DND-41 (cell line): ENCODE data around the gene INMT.

Source experiments
- ATAC-seq: fragments of 200-7000 bp; cut with Tn5 transposase; 3 replicates; pipeline ENCODE4 v1.9.1; 2021; ENCODE audit warnings: low read depth; ENCODE audit not compliant: insufficient read depth
- DNase-seq: peaks from one replicate; pipeline ENCODE4 v3.0.0-alpha.2; 2020
- H2AFZ ChIP-seq: 2 replicates; pipeline ENCODE4 v1.6.0; 2012; ENCODE audit warnings: low read depth, low read length
- H3K27ac ChIP-seq: 2 replicates; pipeline ENCODE4 v1.5.1; 2012; ENCODE audit warnings: low read length, inconsistent platforms
- H3K27me3 ChIP-seq: fragments of 200-600 bp; sonication (generic); 2 replicates; pipeline ENCODE4 v1.6.0; 2012; ENCODE audit warnings: low read length, mild to moderate bottlenecking, inconsistent platforms; ENCODE audit not compliant: insufficient read depth, poor library complexity
- H3K36me3 ChIP-seq: 2 replicates; pipeline ENCODE4 v1.5.1; 2012; ENCODE audit warnings: low read length, inconsistent platforms; ENCODE audit not compliant: insufficient read depth
- H3K4me1 ChIP-seq: 2 replicates; pipeline ENCODE4 v1.5.1; 2012; ENCODE audit warnings: mild to moderate bottlenecking, low read length; ENCODE audit not compliant: insufficient read depth
- H3K4me2 ChIP-seq: 2 replicates; pipeline ENCODE4 v1.6.0; 2012; ENCODE audit warnings: mild to moderate bottlenecking, moderate library complexity, low read length, inconsistent platforms; ENCODE audit not compliant: insufficient read depth
- H3K4me3 ChIP-seq, 2 experiments: fragments of 200-600 bp in 1 of 2; shearing (Covaris generic) in 1 of 2; 2 replicates each; pipeline ENCODE4 v1.5.1; 2012 to 2016; ENCODE audit warnings: inconsistent platforms in 2 of 2, low read length in 2 of 2, mild to moderate bottlenecking in 2 of 2, low read depth in 1 of 2, moderate library complexity in 1 of 2
- H3K79me2 ChIP-seq: 2 replicates; pipeline ENCODE4 v1.6.0; 2012; ENCODE audit warnings: low read length, inconsistent platforms; ENCODE audit not compliant: insufficient read depth
- H3K9ac ChIP-seq: 2 replicates; pipeline ENCODE4 v1.6.0; 2012; ENCODE audit warnings: low read depth, mild to moderate bottlenecking, inconsistent platforms, low read length, moderate library complexity
- H3K9me3 ChIP-seq: 2 replicates; pipeline ENCODE4 v1.5.1; 2012; ENCODE audit warnings: low read length, moderate library complexity, mild to moderate bottlenecking, inconsistent platforms; ENCODE audit not compliant: insufficient read depth, severe bottlenecking
- H4K20me1 ChIP-seq: 2 replicates; pipeline ENCODE4 v1.6.0; 2012; ENCODE audit warnings: low read length; ENCODE audit not compliant: insufficient read depth
- EZH2 ChIP-seq: IDR thresholded peaks from 3 replicates; pipeline ENCODE4 v1.6.1; 2012; ENCODE audit warnings: borderline replicate concordance, low read depth, mild to moderate bottlenecking, moderate library complexity, low read length, inconsistent platforms; ENCODE audit not compliant: severe bottlenecking
- TF ChIP-seq, protein P1 (sequence below): IDR thresholded peaks from 2 replicates; pipeline ENCODE4 v1.5.1; 2012; ENCODE audit warnings: borderline replicate concordance, low read length, moderate library complexity, mild to moderate bottlenecking; ENCODE audit not compliant: poor library complexity, severe bottlenecking; ENCODE audit errors: extremely low read depth

The INMT gene

GRCh38 chr7:30752979-30753378 lies 1.0 kb downstream of the INMT start:
- TF ChIP-seq, protein P1, sequence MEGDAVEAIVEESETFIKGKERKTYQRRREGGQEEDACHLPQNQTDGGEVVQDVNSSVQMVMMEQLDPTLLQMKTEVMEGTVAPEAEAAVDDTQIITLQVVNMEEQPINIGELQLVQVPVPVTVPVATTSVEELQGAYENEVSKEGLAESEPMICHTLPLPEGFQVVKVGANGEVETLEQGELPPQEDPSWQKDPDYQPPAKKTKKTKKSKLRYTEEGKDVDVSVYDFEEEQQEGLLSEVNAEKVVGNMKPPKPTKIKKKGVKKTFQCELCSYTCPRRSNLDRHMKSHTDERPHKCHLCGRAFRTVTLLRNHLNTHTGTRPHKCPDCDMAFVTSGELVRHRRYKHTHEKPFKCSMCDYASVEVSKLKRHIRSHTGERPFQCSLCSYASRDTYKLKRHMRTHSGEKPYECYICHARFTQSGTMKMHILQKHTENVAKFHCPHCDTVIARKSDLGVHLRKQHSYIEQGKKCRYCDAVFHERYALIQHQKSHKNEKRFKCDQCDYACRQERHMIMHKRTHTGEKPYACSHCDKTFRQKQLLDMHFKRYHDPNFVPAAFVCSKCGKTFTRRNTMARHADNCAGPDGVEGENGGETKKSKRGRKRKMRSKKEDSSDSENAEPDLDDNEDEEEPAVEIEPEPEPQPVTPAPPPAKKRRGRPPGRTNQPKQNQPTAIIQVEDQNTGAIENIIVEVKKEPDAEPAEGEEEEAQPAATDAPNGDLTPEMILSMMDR: no peak
- no peak for TF ChIP-seq EZH2
- Histone ChIP-seq H3K9me3 (no peaks in the 10 kb centered on the region), H2AFZ (no peak overlapping the region), H3K79me2 (no peaks in the 10 kb centered on the region), H3K9ac (no peak overlapping the region), H4K20me1 (no peaks in the 10 kb centered on the region), H3K4me1 (no peaks in the 10 kb centered on the region), H3K4me3 (no peak overlapping the region), H3K36me3 (no peaks in the 10 kb centered on the region), H3K27me3 (no peaks in the 10 kb centered on the region), H3K4me2 (no peak overlapping the region), H3K27ac (no peak overlapping the region)
- ATAC-seq (no peak), DNase-seq (no peak)

DNA sequence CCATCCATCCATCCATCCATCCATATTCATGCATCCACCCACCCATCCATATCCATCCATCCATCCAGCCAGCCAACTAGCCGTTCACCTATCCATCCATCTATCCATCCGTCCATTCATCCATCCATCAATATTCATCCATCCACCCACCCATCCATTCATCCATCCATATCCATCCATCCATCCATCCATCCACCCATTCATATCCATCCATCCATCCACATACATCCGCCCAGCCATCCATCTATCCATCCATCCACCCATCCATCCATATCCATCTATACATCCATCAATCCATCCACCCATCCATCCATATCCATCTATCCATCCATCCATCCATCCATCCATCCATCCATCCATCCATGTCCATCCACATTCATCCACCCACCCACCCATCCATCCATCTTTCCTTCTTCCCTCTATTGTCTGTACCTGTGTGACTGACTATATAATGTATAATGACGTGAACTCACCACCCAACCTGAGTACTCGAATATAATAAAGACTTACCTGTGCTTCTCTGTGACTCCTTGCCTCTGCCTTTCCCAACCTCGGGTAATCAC lies 2.5 kb downstream of the INMT start:
- Histone ChIP-seq H2AFZ (no peak overlapping the region), H3K27ac (no peak overlapping the region), H3K9ac (no peak overlapping the region), H3K27me3 (no peaks in the 10 kb centered on the region), H3K9me3 (no peaks in the 10 kb centered on the region), H3K4me3 (no peak overlapping the region), H3K4me2 (no peak overlapping the region), H3K79me2 (no peaks in the 10 kb centered on the region), H3K36me3 (no peaks in the 10 kb centered on the region), H4K20me1 (no peaks in the 10 kb centered on the region), H3K4me1 (no peaks in the 10 kb centered on the region)
- DNase-seq: no peak
- no peak for ATAC-seq
- TF ChIP-seq, protein P1: no peak
- TF ChIP-seq EZH2: no peak

DNA sequence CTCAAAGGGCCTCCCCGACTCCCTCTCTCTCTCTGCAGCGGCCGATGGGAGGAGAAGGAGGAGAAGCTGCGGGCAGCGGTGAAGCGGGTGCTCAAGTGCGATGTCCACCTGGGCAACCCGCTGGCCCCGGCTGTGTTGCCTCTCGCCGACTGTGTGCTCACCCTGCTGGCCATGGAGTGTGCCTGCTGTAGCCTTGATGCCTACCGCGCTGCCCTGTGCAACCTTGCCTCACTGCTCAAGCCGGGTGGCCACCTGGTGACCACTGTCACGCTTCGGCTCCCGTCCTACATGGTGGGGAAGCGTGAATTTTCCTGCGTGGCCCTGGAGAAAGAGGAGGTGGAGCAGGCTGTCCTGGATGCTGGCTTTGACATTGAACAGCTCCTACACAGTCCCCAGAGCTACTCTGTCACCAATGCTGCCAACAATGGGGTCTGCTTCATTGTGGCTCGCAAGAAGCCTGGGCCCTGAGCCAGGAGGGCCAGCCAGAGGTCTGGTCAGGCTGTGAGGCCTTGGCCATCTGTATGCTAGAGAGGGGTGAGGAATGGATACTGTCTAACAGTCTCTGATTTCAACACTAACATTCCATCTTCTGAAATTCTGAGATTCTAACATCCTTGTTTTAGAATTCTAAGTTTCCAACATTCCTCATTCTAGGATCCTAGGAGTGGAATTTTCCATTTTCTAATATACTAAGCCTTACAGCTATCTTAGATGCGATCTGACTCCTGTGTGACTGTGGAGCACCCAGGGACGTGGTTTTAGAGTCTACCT lies 3.6 kb downstream of the INMT start:
- H3K27me3 ChIP-seq: no peaks in the 10 kb centered on the region
- ATAC-seq (no peak), DNase-seq (no peak)
- H3K4me2 ChIP-seq: no peak overlapping the region
- no peaks in the 10 kb centered on the region for H3K79me2 ChIP-seq
- no peak overlapping the region for H2AFZ ChIP-seq
- no peaks in the 10 kb centered on the region for H3K4me1 ChIP-seq
- no peaks in the 10 kb centered on the region for H3K9me3 ChIP-seq
- H3K9ac ChIP-seq: no peak overlapping the region
- no peak overlapping the region for H3K4me3 ChIP-seq
- TF ChIP-seq, protein P1: no peak
- TF ChIP-seq EZH2: no peak
- no peaks in the 10 kb centered on the region for H3K36me3 ChIP-seq
- H4K20me1 ChIP-seq: no peaks in the 10 kb centered on the region
- H3K27ac ChIP-seq: no peak overlapping the region
